PFSK-1 (cell line): ENCODE measurements around the gene SLC2A1.

Experiments used
- FOXP2 ChIP-seq: optimal IDR thresholded peaks from 2 replicates; pipeline ENCODE3; 2011; ENCODE audit warnings: borderline replicate concordance, control low read depth, inconsistent platforms; ENCODE audit not compliant: insufficient read depth; ENCODE audit errors: extremely low read length, extremely low read depth
- POLR2AphosphoS5 ChIP-seq: IDR thresholded peaks from 2 replicates; pipeline ENCODE4 v1.6.1; 2012; ENCODE audit warnings: low read depth, mild to moderate bottlenecking, control low read depth, low read length, moderate library complexity
- SIN3A ChIP-seq: IDR thresholded peaks from 2 replicates; pipeline ENCODE4 v1.6.1; 2012; ENCODE audit warnings: mild to moderate bottlenecking, low read length, moderate library complexity, borderline replicate concordance; ENCODE audit not compliant: insufficient read depth
- TAF1 ChIP-seq: IDR thresholded peaks from 2 replicates; pipeline ENCODE4 v1.6.1; 2012; ENCODE audit warnings: low read length, control low read depth, borderline replicate concordance; ENCODE audit not compliant: insufficient read depth
- TF ChIP-seq, protein P1 (sequence below), 2 experiments: IDR thresholded peaks; 2 replicates each; pipeline versions ENCODE4 v1.6.1 to v1.8.0; 2011 to 2012; ENCODE audit warnings: low read depth in 2 of 2, low read length in 2 of 2, control low read depth in 1 of 2, inconsistent platforms in 1 of 2, mild to moderate bottlenecking in 1 of 2, moderate library complexity in 1 of 2; ENCODE audit not compliant: insufficient read depth in 1 of 2

Gene SLC2A1

GRCh38 chr1:42889264-42889663 is 69.4 kb downstream of the SLC2A1 start:
- no peak for TF ChIP-seq POLR2AphosphoS5

DNA sequence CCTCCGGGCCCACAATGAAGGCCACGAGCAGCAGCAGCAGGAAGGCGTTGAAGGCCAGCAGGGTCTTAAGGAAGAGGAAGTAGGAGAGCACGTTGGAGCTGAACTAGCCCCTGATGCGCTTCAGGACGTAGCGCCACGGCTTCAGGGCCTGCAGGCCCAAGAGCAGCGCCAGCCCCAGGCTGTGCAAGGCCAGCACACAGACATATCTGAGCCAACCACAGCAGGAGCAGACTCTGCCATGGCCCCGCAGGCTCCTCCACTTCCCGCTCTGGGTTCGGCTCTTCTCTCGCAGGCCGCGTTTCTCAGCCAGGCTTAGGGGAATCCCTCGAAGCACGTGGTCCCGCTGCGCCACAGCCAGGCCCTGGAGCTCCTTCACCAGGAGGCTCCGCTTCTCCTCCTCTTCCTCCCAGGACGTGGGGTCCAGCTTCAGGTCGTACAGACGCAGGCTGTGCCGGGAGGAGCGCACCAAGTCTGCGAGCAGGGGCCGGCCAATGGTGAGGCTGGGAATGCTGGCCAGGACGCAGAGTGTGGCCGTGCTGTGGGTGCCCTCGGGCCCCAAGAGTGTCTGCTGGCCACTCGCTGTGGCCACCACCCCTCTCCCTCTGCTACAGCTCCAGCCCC is 70.5 kb downstream of the SLC2A1 start:
- TF ChIP-seq TAF1 (no peak), SIN3A (no peak), POLR2AphosphoS5 (no peak), FOXP2 (no peak)
- TF ChIP-seq, protein P1, sequence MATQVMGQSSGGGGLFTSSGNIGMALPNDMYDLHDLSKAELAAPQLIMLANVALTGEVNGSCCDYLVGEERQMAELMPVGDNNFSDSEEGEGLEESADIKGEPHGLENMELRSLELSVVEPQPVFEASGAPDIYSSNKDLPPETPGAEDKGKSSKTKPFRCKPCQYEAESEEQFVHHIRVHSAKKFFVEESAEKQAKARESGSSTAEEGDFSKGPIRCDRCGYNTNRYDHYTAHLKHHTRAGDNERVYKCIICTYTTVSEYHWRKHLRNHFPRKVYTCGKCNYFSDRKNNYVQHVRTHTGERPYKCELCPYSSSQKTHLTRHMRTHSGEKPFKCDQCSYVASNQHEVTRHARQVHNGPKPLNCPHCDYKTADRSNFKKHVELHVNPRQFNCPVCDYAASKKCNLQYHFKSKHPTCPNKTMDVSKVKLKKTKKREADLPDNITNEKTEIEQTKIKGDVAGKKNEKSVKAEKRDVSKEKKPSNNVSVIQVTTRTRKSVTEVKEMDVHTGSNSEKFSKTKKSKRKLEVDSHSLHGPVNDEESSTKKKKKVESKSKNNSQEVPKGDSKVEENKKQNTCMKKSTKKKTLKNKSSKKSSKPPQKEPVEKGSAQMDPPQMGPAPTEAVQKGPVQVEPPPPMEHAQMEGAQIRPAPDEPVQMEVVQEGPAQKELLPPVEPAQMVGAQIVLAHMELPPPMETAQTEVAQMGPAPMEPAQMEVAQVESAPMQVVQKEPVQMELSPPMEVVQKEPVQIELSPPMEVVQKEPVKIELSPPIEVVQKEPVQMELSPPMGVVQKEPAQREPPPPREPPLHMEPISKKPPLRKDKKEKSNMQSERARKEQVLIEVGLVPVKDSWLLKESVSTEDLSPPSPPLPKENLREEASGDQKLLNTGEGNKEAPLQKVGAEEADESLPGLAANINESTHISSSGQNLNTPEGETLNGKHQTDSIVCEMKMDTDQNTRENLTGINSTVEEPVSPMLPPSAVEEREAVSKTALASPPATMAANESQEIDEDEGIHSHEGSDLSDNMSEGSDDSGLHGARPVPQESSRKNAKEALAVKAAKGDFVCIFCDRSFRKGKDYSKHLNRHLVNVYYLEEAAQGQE (IDR thresholded peaks at IDR 0.05; ENCODE audit: insufficient read depth in 1 of 2, low read depth in 2 of 2, low read length in 2 of 2): no peak

GRCh38 chr1:42887366-42887765 is 71.3 kb downstream of the SLC2A1 start:
- TF ChIP-seq SIN3A: no peak
- TF ChIP-seq, protein P1 (IDR thresholded peaks at IDR 0.05; ENCODE audit: insufficient read depth in 1 of 2, low read depth in 2 of 2, low read length in 2 of 2): no peak

DNA sequence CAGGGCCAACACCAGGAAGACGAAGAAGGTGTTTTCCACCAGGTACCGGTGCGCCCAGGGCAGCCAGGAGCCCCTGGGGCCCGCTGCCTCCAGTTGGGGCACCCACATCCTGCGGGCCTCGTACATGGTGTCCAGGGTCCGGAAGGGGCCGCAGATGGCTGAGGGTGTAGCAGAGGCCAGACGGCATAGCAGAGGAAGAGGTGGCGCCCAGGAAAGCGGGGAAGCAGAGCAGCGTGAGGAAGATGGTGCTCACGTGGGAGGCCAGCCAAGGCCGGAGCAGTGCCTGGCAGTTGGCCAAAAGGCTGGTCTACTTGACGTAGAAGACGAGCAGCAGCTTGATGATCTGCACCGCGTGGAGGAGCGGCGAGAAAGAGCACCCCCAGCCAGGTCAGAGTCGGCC is 71.9 kb downstream of the SLC2A1 start:
- no peak for TF ChIP-seq FOXP2
- TF ChIP-seq TAF1: no peak
- TF ChIP-seq POLR2AphosphoS5: no peak
- TF ChIP-seq SIN3A: no peak
- TF ChIP-seq, protein P1 (IDR thresholded peaks at IDR 0.05; ENCODE audit: insufficient read depth in 1 of 2, low read depth in 2 of 2, low read length in 2 of 2): no peak

- TF ChIP-seq FOXP2 (no peak), TAF1 (no peak), POLR2AphosphoS5 (no peak), SIN3A (no peak)
- TF ChIP-seq, protein P1 (IDR thresholded peaks at IDR 0.05; ENCODE audit: insufficient read depth in 1 of 2, low read depth in 2 of 2, low read length in 2 of 2): no peak
These were observed 72.5 kb downstream of the SLC2A1 start for GRCh38 chr1:42886046-42886739.
